Endometrium (tissue), 2 donors: Measurements from ENCODE around the gene VPS35L.

Experiments used
- FAIRE-seq: peaks from 2 replicates; lab custom pipeline; 2012; peaks lifted over from hg19 to GRCh38; lab: Jason Lieb, UNC
- donor health status: control.
- donor health status: control.

Gene VPS35L

DNA sequence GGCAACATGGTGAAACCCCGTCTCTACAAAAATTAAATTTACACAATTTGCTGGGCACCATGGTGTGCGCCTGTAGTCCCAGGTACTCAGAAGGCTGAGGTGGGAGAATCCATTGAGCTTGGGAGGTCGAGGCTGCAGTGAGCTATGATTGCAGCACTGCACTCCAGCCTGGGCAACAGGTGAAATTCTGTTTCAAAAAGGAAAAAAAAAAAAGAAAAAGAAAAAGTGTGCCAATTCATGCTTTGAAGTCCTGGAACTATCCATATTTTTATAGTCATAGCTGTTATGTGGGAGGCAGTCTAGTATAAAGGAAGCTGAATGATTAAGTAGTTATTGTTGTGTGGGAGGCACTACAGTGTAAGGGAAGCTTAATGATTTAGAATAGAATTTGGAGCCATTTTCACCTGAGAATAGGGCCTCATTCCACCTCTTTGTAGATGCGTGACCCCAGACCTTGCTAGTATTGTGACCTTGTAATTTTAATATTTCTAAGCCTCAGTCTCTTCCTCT, 194.1 kb downstream of the VPS35L start:
- FAIRE-seq = no peak
